NCI-H2171 (cell line): ENCODE measurements around the gene GDPD5.

Experiments used
- DNase-seq: peaks from one replicate; lab custom pipeline; 2025; lab: John Stamatoyannopoulos, UW

GDPD5 gene

DNA sequence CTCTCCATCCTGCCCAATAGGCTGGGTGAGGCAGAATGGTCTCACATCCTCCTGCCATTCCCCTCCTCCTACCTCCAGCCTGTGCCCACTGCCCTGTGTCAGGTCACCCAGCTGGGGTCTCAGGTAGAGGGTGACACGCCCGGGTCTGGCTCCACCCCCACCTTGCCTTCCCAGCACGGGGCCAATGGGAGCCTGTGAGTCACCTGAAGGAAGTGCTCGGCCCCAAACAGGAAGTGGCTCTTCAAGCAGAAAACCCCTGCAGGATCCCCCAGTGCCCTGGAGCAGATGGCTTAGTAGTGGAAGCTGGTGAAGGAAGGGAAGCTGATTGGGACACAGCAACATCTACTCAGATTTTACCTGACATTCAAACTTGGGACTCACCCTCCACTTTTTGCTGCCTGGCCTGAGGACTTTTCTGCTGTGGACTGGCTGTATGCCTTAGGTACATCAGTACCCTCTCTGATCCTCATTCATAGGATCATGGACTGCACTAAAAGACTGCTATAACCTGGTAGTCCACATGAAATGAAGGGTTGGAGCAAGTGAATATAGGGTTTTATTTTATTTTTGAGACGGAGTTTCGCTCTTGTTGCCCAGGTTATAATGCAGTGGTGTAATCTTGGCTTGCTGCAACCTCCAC, 33.4 kb downstream of the GDPD5 start:
- DNase-seq = no peak

DNA sequence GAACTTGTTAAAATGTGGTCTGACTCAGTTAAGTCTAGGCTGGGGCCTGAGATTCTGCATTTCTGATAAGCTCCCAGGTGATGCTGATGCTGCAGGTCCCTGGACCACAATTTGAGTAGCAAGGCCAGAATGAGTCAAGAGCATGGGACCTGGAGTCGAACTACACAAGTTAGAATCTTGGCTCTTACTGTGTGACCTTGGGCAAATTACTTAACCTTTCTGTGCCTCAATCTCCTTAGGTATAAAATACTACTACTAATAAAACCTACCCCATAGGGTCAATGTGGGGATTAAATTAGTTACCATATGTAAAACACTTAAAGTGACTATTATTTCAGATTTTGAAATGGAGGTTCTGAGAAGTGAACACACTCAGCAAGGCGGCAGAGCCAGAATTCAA, 34.3 kb downstream of the GDPD5 start:
- no peak for DNase-seq

DNA sequence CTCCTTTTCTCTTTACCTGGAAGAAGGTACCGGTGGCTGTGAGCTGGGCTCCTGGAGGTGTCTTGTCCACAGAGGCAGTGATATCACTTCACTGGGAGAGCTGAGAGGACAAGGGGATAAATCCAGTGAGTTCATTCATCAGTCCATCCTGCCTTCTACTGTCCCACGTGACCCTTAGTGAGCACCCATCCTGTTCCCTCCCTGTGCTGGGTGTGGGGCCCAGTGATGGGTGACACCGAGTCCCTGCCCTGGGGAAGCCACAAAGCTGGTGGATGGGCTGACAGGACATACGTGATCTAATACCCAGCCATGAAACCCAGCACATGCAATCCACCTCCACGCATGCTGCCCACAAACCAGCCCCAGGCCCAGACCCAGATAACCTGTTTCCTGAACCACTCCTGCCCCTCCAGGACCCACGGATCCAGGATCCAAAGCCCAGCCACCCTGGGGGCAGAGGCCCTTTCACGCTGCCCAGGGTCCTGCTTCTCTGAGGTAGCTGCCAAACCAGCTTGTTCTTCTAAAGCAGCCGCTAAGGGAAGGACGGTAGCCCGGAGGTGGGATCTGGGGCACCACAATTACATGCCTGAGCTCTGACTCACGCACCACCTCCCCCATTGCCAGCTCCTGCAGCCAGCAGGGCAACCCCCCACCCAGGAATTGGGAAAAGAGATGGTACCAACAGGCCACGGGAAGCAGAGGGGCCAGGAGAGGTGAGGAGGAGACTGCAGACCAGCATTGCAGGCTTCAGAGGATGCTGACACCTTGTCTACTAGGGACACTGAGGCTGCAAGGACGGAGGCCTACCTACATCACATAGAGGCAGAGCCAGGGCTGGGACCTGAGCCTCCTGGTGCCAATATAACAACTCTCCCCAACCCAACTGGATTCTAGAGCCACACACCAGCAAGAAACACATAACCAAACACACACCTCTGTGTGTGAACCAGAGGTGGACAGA, 35.2 kb downstream of the GDPD5 start:
- DNase-seq = no peak

DNA sequence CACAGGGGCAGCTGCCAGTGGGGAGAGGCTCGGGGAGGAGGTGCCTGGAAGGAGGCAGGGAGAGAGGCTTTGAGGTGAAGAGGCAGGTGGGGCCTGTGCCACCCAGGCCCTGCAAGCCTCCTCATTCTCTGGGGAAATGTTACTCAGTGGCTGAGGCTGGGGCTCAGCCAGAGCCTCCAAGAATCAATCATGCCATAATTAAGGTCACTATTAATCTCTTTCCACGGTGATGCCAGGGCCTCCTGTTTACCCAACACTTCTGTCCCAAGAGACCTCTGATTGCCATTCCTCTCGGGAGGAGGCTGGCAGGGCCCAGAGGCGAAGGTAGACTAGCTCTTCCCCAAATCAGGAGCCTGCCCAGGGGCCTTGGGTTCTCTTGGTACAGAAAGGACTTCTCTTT, 38.4 kb downstream of the GDPD5 start:
- no peak for DNase-seq

DNA sequence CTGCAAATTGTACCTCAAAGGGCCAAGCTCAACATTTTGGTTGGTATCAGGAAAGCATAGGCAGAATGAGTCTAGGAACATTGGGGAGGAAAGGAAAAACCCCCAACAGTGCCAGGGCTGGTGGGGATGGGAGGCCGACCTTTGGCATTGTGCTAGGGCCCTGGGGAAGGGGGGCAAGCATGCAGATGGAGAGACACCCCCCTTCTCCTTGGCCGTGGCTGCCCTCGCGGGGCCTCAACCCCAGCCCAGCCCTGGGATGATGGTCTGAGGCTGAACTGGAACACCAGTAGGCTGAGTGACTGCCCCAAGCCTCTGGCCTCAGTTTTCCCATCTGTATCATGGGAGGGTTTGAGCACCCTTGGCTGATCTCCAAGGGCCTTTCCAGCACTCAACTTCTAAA, 40.0 kb downstream of the GDPD5 start:
- DNase-seq = no peak

DNA sequence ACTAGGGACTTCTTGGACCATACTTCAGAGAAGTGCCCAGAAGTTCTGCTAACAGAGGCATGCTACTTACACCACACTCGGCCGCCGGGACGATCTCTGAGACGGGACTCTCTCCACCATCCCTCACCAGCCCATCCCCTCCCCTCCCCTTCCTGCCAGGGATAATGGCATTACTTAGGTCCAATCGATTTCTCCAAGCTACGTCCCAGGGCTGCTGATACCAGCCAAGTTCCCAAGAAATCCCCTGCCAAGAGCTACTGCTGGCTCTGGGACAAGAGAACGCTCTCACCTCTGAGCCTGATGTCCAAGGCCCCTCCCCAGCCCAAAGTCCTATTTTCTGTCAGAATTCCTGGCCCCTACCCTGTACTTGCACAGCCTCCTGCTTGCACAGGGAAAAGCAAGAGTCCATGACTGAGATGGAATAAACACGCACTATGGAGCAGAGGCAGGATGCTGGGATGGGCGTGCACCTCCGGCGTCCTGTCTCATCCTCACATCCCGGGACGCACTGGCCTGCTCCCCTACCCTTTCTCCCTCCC, 42.7 kb downstream of the GDPD5 start:
- no peak for DNase-seq

DNA sequence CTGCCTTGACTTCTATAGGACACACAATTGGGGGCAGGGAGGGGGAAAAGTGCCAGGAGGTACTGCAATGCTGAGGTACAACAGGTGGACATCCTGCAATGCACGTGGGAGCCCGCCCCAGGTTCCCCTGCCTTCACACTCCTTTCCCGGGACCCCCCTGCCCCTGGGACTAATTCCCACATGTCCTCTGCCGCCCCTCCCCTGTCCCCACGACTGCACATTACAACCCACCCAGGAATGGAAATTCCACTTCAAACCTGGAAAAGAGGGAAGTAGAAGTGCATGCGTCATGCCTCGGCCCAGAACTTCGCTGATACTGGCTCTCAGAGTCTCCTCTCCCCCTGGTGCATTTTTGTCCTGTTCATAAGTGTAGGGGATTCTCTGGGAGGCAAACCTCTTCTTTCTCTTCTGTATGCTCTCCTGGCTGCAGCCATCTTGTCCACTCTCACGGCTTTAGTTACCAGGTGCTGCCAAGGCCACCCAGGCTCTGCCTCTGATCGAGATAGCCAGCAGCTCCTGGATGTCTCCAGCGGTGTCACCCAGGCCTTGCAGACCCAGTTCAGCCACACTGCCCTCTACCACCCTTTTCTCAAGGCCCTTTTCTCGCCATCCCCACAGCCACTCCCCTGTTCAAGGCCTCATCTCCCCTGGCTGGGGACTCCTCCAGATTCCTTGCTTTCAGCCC, 43.7 kb downstream of the GDPD5 start:
- DNase-seq = no peak

DNA sequence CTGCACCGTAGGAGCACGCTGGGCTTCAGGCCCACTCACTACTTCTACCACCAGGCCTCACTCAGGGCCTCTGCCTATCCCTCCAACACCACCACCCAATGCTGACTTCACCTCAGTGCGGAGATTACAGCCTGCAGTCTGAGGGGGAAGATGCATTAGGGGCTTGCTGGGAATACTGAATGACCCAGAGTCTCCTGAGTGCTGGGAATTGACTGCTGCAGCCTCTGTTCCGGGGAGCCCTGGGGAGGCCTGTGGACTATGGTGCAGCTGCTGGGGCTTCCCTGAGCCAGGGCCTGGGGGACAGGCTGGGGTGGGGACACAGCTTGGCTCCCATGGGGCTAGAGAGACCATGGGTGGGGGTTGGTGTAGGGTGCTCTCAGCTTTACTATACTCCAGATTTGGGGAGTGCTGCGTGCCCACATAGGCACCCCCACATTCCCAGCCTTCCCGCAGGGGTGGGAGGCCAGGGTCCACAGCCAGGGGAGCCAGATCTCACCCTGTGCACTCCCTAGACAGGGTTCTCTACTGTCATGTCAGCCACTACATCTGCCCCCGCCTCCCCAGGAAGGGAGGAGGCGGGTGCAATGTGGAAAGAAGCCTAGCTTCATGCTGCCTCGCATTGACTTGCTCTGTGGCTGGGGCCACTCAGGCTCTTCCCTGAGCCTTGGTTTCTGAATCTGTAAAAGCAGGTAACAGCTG, 44.4 kb downstream of the GDPD5 start:
- no peak for DNase-seq

DNA sequence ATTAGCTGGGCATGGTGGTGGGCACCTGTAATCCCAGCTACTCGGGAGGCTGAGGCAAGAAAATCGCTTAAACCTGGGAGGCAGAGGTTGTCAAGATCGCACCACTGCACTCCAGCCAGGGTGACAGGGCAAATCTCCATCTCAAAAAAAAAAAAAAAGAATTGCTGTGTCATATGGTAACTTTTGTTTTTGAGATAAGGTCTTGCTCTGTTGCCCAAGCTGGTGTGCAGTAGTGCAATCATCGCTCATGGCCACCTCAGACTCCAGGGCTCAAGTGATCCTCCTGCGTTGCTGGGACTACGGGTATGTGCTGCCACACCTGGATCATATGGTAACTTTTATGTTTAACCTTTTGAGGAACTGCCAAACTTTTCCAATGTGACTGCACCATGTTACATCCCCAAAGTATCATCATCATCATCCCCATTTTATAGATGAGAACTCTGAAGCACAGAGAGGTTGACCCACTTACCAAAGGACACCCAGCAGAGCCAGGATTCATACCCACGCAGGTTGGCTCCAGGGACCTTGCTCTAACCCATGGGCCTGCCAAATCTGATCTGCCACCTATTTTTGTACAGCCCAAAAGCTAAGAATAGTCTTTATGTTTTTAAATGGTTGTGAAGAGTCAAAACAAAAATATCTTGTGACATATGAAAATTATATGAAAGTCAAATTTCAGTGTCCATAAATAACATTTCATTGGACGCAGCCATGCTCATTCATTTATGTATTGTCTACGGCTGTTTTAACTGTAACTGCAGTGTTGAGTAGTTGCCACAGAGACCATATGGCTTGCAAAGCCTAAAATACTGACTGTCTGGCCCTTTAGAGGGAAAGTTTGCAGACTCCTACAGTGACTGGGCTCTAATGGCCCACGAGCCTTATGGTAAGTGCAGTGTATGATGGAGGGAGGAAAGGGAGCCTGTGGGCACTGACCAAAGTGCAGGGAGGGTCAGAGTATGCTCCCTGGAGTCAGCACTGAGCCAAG, 45.3 kb downstream of the GDPD5 start:
- DNase-seq = no peak

DNA sequence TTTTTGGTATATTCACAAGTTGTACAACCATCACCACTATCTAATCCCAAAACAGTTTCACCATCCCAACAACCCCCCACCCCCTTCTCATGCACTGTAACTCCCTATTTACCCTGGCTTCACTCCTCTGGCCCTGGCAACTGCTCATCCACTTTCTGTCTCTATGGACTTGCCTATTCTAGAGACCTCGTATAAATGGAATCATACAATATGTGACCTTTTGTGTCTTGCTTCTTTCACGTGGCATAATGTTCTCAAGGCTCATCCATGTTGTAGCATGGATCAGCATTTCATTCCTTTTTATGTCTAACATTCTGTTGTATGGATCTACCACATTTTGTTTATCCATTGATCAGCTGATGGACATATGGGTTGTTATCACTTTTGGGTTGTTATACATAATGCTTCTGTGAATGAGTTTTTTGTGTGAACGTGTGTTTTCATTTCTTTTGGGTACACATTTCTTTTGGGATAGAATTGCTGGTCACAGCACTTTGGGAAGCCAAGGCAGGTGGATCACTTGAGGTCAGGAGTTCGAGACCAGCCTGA, 46.1 kb downstream of the GDPD5 start:
- no peak for DNase-seq

DNA sequence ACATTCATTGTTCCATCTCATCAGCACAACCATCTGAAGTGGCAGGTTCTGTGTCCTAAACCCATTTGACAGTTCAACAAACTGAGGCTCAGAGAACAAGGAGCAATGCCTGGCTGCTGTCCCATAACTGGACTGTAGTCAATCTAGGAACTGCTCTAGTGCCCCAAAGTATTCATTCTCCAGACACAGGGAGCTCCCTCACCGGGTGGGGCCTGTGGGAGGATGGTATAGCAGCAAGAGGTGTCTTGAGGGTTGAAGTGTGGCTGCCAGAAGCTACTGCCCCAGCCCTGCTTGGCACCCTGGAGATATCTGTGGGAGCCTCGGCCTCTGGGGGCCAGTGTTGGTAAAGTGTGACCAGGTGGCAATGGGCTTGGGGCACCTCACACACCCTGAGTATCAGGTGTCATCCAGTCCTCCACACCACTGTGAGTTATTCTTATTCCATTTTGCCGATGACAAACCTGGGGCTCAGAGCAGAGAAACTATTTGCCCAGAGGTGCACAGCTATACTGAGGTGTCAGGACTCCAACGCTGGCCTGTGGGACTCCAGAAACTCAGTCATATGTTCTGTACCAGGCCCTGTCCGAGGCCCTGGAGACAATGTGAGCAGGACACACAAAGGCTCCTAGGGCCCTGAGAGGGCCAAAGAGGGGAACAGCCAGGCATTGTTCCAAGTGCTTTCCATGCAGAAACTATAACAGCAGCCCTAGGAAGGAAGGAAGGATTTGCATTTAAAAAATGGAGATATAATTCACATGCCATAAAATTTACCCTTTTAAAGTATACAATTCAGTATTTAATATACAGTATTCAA, 46.8 kb downstream of the GDPD5 start:
- DNase-seq = no peak

DNA sequence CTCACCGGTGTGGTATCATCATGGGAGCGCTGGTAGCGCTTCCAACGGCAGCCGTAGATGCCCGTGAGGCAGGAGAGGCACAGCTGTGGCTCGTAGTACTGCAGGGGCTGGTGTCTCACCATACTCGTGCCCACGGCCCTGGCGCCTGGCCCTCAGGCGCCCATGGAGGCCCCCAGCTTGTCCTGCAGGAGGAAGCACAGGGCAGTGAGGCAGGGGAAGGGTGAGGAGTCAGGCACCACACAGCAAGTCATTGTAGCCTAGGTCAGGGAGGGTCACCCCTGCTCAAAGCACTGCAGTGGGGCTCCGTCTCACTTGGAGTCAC, 48.2 kb downstream of the GDPD5 start:
- DNase-seq = no peak

DNA sequence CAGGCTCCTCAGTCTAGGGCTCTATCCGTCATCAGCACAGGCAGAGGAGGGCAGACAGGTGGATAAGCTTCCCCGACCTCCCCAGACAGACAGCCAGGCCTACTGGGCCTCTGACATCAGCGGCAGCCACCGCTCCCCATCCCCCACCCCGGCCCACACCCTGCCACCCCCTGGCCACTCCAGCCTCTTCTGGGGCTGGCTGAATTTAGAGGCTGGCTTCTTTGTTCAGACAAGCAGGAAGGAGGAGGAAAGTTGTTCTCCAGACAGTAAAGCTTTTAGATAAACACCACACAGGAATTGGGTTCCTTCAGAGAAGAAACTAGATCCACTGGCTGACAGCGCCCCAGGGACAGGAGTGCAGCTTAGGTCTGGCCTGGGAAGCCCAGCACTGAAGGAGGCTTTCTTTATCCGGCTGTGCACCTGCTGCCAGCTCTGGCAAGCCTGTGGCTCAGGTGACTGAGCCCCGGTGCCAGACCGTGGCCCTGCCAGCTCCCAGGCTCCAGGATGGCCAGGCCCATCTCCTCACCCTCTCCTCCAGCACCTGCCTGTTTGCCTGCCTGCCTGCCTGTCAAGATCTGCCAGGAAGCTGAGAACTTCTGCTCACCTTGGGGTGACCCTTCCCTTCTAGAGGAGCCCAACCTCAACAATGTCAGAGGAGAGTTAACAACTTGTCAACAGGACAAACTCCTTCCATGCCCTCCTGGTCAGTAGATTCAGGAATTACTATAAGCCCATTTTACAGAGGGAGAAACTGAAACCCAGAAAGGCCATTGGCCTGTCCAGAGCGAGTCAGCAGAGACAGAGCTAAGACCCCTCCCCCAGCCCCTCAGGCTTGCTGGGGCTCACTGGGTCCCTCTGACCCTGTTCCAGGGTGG, 48.8 kb downstream of the GDPD5 start:
- no peak for DNase-seq

DNA sequence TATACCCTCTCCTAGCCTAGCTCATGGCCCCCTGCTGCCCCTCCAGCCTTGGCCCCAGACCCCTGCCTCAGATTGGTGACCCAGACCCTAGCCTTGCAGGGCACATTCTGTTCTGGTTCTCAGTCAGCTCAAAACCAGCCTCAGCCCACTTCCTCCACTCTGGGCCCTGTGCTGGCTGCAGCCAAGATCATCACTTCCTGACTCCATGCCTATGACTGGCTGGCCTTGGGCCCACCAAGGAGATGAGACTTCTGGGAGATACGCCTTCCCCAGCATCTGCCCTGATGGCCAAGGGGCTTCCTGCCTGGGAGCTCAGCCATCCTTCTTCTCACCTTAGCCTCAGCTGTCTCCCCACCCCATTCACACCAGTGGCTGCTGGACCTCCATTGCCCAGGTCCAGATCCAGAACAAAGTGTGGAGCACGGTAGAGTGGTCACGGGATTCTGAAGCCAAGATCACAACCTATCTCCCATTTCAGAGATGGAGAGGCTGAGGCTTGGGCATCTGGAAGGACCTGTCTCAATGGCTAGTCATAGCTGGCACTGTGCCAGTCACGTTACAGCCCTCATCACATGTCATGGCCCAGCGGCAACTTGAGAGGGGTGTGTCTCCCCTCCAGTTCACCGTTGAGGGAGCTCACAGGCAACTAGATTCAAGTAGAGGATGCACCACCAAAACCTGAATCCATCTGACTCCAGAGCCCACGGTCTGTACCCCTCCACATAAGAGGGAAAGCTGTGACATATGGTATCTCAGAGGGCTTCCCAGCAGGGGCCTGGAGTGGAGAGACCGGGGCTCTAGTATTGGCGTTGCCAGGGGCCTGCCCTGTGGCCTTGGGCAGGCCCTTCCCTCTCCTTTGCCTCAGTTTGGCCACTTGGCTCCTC, 49.7 kb downstream of the GDPD5 start:
- no peak for DNase-seq

DNA sequence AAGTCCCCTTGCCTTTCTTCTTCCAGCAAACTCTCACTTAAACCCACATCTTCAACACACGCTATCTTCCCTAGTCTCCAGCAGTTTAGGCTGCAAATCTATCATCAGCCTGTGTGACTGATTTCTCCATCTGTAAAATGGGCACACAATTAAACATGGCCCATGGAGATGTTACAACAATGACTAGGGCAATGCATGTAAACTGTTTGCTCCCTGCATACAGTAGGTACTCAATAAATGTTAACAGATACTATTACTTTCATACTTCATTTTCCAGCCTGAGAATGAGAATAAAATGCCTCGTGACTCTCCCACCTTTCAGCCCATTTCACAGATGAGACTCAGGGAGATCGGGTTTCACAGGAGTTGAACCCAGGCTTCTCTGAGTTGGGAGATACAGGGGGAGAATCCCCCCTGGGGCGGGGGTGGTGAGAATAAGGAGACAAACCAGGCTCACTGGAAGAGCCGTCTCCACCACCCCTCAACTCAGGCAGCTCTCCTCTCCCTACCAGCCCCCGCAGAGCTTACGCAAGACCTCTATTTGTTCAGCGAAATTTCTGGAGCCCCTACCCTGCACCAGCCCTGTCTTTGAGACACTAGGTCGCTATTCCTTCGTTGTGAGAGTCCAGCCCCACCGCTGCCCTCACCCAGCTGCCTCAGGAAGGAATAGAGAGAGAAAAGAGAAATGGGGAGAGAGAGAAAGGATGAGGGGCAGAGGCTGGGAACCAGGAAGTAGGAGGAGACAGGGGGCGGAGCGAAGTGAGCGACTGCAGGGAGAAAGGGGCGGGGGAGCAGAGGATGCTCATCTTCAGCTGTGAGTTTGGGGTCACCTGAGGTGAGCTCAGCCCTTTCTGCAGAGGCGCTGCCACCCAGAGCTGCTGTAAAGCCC, 50.6 kb downstream of the GDPD5 start:
- DNase-seq = peak; percentile 17

DNA sequence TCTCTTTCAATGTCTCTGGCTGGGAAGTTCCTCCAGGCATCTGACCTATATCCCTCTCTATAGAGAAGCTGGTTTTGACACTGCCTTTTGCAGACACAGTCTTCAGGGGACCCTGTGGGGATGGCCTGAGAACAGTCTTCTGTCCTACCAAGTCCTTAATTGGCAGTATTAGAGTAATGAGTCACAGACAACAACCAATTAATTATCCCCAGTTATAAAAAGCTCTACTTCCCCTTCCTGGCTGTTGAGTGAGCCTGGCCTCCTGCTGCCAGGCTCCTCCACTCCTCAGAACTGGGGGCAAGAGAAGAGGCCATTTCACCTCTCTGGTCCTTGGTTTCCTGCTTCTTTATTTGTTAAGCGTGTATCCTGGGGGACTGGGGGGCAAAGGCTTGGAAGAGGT, 51.5 kb downstream of the GDPD5 start:
- DNase-seq = no peak

DNA sequence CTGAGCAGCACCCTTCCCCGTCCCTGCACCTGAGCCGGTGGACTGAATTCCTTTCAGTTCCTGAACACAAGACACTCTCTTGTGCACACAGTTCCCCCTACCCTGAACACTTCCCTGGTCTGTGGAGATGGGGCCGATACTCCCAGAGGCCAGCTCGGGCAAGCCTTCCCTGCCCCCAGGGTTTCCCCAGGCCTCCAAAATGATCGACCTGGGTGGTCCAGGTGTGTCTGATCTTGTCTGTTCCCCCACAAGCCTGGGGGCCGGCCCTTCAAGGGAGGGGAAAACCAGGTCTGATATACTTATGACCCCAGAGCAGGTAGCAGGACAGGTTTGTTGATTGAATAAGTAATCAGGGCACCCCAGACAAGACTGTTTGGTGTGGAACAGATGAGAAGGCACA, 52.1 kb downstream of the GDPD5 start:
- no peak for DNase-seq
